ENCODE results near the gene EMILIN1. TPM values are rescaled to one million over a fixed set of nuclear protein-coding genes. Genes with fewer than 3 reads are reported as not detected.
"Not testable (repeated sequence)": the region's sequence is repeated elsewhere in the genome, so short reads cannot be mapped to it uniquely, and the experiment has no call there.

EMILIN1 gene
- polyA plus RNA-seq, 1 donor, result 61.4 TPM

GRCh38 chr2:27093430-27094352, 15.3 kb downstream of the EMILIN1 start:
- no peak for DNase-seq (ENCODE audit: low read depth)

GRCh38 chr2:27094353-27094984, 16.1 kb downstream of the EMILIN1 start:
- no peak for DNase-seq (ENCODE audit: low read depth)

GRCh38 chr2:27095427-27095744, 17.0 kb downstream of the EMILIN1 start:
- no peak for DNase-seq (ENCODE audit: low read depth)

GRCh38 chr2:27095745-27096651, 17.6 kb downstream of the EMILIN1 start:
- no peak for DNase-seq (ENCODE audit: low read depth)

- no peak for DNase-seq (ENCODE audit: low read depth)
These were observed 18.4 kb downstream of the EMILIN1 start for GRCh38 chr2:27096748-27097297.

GRCh38 chr2:27097341-27097740, 18.9 kb downstream of the EMILIN1 start:
- DNase-seq (ENCODE audit: low read depth), result no peak

- DNase-seq (ENCODE audit: low read depth), result no peak
These were observed 21.0 kb downstream of the EMILIN1 start for GRCh38 chr2:27099334-27099955.

GRCh38 chr2:27100036-27100435, 21.6 kb downstream of the EMILIN1 start:
- no peak for DNase-seq (ENCODE audit: low read depth)

GRCh38 chr2:27102329-27102728, 23.9 kb downstream of the EMILIN1 start:
- DNase-seq (ENCODE audit: low read depth), result no peak

GRCh38 chr2:27105981-27106380, 27.6 kb downstream of the EMILIN1 start:
- no peak for DNase-seq (ENCODE audit: low read depth)

GRCh38 chr2:27108221-27108620, 29.8 kb downstream of the EMILIN1 start:
- DNase-seq (ENCODE audit: low read depth), result no peak

GRCh38 chr2:27109083-27109482, 30.7 kb downstream of the EMILIN1 start:
- DNase-seq (ENCODE audit: low read depth), result no peak

- not testable (repeated sequence) for DNase-seq (ENCODE audit: low read depth)
These were observed 32.4 kb downstream of the EMILIN1 start for GRCh38 chr2:27110603-27111352.

- not testable (repeated sequence) for DNase-seq (ENCODE audit: low read depth)
These were observed 33.1 kb downstream of the EMILIN1 start for GRCh38 chr2:27111392-27112078.

- DNase-seq (ENCODE audit: low read depth), result no peak
These were observed 37.1 kb downstream of the EMILIN1 start for GRCh38 chr2:27115519-27115918.

- no peak for DNase-seq (ENCODE audit: low read depth)
These were observed 39.6 kb downstream of the EMILIN1 start for GRCh38 chr2:27117995-27118524.

GRCh38 chr2:27118525-27119329, 40.3 kb downstream of the EMILIN1 start, which contains the start of gene CGREF1:
TSS of gene CGREF1 (minus strand) at chr2:27119128. CDS start at chr2:27104366, 14,762 bp downstream.
- DNase-seq (ENCODE audit: low read depth), result no peak

- not testable (repeated sequence) for DNase-seq (ENCODE audit: low read depth)
These were observed 40.9 kb downstream of the EMILIN1 start for GRCh38 chr2:27119330-27119670.

- no peak for DNase-seq (ENCODE audit: low read depth)
These were observed 43.5 kb downstream of the EMILIN1 start for GRCh38 chr2:27121906-27122305.

Data from forelimb muscle (tissue), 1 donor.